Stimulated activated CD4-positive, alpha-beta T cell treated with anti-CD3 and anti-CD28 coated beads, Interleukin-1b, Interleukin-23, amount 100 ng/mL, for 1 hour (primary cell): ENCODE results near the gene IL17A.
"Not testable (repeated sequence)": the region's sequence is repeated elsewhere in the genome, so short reads cannot be mapped to it uniquely, and the experiment has no call there.

Experiments
- DNase-seq, 2 donors: peaks; one replicate each; pipeline ENCODE4 v3.0.0-alpha.2; 2020; ENCODE audit warnings: low read depth in 2 of 2

IL17A gene

DNA sequence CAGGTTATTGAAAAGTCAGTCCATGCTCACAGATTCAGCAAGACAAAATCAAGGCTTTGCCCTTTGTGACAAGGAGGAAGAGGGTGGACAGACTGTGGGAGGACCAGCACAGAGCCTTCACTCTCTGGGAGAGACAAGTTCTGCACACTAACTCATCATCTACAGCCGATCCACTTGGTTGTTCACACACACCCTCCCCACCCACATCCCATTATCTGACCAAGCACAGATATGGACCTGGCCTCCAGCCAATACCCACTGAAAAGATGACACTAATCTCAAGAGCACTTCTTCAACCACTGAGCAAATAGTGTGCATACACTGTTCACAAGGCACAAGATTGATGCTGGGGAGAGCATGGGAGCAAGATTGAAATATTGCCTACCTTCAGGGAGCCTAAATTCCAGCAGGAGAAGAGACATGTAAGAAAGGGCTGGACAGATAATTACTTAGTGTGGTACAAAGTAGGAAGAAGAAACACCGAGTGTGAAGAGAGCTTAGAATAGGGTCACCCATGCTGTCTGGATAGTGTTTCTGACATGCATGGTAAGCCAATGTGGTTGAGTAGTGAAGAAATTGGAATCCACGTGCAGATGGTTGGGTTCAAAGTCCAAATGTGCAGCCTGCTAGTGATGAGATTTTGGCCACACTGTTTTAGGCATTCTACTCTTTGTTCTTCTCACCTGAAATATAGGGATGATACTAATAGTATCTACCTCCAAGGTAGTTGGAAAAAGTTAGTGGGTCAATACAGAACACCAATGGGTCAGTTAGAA lies 21.7 kb upstream of the IL17A start:
- DNase-seq = no peak

GRCh38 chr6:52167267-52167666 lies 18.9 kb upstream of the IL17A start:
- DNase-seq = no peak

GRCh38 chr6:52168351-52168750 lies 17.8 kb upstream of the IL17A start:
- DNase-seq = not testable (repeated sequence)

DNA sequence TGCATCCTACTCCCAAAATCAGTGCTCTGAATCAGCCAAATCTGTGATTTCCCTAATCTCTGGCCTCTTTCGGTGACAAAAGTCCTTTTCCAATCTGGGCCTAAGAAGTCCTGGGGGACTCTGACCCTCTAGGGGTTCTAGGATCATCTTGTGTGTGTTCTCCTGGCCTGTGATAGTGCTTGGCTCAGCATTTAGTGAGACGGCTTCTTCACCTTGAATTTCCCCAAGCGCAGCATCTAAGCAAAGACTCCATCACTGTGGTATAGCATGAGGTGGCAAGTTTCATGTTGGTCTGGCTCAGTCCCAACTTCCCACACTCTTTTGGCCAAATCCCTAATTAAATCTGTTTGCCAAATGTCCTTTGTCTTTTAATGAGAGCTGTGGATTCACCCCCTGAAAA lies 12.1 kb upstream of the IL17A start:
- DNase-seq = no peak

- DNase-seq = no peak
Observed at GRCh38 chr6:52176550-52176949, 9.6 kb upstream of the IL17A start.

DNA sequence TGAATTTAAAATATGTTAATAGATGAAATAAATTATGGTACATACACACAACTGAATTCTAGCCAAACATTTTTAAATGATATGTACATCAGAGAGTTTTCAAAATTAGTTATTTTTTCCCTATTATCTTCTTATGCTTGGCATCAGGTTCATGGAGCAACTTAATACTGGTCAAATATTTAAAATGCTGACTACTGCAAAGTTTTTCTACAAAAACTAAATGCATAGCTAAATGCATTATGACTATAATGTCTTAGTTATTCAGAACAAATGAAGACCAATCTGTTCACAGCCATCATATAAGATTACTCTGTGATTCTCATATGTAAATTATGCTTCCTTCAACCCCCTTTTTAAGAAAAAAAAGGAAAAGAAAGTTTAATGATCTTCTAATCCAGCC lies 8.2 kb upstream of the IL17A start:
- DNase-seq = no peak

DNA sequence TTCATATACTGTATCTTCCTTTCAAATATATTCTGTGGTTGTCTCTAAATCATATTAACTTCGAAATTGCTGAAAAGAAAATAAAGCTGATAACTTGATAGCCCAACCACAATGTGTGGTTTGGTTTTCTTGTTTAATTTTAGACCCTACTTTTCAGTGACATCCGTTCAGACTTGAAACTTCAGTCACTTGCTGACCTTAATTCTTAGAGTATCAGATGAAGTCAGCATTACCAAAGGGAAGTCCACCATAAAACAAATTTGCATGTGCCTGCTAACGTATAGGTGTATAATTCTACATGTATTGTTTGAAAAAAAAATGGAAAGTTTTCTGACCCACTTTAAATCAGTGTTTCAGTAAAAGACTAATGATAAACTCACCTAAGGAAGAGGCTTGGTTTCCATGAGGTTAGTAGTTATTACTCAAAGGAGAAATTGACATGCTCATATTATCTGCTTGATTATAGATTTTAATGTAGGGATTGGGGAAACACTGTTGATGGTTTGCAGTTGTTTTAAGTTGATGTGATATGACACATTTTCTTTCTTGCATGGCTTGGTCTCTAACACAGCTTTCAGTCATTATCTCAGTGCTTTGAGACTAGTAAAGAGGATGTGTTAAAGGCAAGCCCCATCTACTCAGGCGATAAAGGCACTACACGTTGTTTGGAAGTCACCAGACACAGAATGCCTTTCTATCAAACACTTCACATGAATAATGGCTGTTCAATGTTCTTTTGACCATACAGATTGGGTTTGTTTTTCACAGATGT lies 5.2 kb upstream of the IL17A start:
- no peak for DNase-seq

DNA sequence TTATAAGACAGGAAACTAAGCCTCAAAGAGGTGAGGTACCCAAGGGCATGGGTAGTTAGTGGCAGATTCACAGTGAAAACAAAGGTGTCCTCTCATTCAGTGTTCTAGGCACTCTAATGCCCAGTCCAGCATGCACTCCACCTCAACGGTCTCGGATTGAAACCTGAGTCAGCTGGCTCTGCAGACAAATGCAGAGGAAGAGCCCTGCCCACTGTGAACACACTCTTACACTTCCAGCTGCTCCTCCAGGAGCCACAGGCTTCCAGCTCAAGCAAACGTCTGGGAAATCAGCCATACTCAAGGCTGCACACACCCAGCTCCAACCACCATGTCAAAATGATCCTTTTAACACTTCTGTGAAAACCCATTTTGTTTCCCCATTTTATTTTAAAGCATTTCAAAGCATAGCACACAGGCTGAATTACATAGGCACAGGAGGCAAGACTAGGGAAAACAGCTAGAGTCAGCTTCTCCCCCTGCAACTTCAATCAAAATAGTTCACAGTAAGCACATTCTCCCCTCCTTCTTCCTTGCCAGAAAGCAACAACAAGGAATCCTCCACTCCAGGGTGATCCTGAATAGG lies 3.0 kb upstream of the IL17A start:
- no peak for DNase-seq

- DNase-seq = no peak
Observed at GRCh38 chr6:52186480-52186879, 305 bp downstream of the IL17A start.

- DNase-seq = no peak
Observed at GRCh38 chr6:52187098-52187497, 923 bp downstream of the IL17A start.

GRCh38 chr6:52189974-52190373 lies 3.8 kb downstream of the IL17A start:
- no peak for DNase-seq

GRCh38 chr6:52190409-52190808 lies 4.2 kb downstream of the IL17A start:
- no peak for DNase-seq

GRCh38 chr6:52191824-52192223 lies 5.6 kb downstream of the IL17A start:
- DNase-seq = no peak

GRCh38 chr6:52195886-52196285 lies 9.7 kb downstream of the IL17A start:
- no peak for DNase-seq

DNA sequence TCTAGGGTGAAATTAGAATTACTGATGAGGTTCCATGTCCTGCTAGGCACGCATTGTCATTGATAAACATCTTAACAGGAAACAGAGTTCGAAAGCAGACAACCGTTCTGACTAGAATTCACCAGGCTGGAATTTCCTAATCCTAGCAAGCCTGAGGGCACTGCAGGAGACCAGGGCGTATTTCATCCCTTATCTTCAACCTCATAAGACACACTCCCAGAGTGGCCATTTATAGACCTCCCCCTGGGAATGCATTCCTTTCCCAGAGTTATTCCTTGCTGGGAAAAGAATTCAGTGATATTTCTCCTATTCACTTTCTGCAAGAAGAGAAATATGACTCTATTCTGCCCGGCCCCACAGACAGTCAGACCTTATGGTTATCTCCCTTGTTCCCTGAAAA lies 13.9 kb downstream of the IL17A start:
- DNase-seq = not testable (repeated sequence)

GRCh38 chr6:52201046-52201445 lies 14.9 kb downstream of the IL17A start:
- no peak for DNase-seq

DNA sequence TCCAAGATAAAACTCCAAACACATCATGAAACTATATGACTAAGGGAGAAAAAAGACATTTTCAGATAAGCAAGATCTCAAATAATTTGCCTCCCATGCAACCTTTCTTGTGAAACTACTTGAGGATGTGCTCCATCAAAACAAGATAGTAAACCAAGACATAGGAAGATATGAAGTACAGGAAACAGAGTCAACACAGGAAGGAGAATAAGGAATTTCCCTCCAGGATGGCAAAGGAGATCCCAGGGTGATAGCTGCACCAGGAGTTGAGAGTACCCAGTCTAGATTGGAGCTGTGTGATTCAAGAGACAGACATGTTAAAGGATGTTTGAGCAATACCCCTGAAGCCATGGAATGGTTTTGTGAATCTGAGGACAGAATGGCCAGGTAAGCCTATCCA lies 15.3 kb downstream of the IL17A start:
- no peak for DNase-seq

GRCh38 chr6:52207066-52207465 lies 20.9 kb downstream of the IL17A start:
- no peak for DNase-seq

DNA sequence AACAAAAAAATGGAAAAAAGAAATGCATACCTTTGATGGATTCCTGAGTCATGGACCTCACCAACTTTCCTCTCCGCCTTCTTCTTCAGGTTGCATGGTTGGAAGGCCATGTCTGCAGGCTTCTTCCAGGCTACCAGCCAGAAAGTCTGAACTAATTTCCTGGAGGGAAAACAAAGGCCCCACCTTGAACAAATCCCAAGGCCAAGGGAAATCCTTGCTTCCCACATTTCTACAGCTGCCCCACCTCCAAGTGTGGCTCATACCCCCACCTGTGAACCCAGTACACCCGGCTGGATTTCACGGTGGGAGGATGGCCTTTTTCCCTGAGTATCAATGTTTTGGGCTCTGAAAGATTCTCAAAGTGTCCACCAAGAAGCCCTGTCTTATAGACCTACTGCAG lies 22.4 kb downstream of the IL17A start:
- DNase-seq = no peak

GRCh38 chr6:52209770-52210169 lies 23.6 kb downstream of the IL17A start:
- DNase-seq = no peak

GRCh38 chr6:52210227-52210626 lies 24.1 kb downstream of the IL17A start:
- DNase-seq = no peak

- DNase-seq = no peak
Observed at GRCh38 chr6:52213127-52213526, 27.0 kb downstream of the IL17A start.

DNA sequence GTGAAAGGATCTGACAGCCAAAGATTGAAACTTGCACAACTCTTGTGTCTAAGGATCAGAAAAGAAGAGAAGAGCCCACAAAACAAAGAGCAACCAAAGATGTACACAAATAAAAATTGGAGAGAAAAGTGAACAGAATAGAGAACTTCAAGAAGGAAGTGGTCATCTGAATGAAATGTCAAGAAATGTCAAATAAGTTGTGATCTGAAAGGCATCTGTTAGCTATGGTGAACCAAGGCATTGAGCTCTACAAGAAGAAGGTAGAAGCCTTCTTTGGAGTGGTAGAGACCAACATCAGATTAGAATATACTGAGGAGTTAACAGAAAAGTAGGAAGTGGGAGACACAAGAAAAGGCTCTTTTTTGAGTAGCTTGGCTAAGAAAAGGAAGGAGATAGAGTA lies 29.6 kb downstream of the IL17A start:
- no peak for DNase-seq
